Spleen (tissue), 7 donors: ENCODE results near the gene NRG3.

Experiments
- CTCF ChIP-seq, 11 experiments: fragments of 200-600 bp in 7 of 11; fragments of 450-650 bp in 4 of 11; sonication (generic) in 4 of 11; IDR thresholded peaks in 8 of 11; conservative IDR thresholded peaks in 3 of 11; 1 replicate in 7 of 11; 2 replicates in 4 of 11; pipeline versions ENCODE4 v1.4.0 to v1.8.0; 2016 to 2021; ENCODE audit warnings: antibody characterized with exemption in 11 of 11, inconsistent platforms in 4 of 11, mild to moderate bottlenecking in 1 of 11
- POLR2A ChIP-seq, 3 donors: fragments of 450-650 bp; IDR thresholded peaks; one replicate each; pipeline ENCODE4 v1.5.1; 2017; ENCODE audit warnings: antibody characterized with exemption in 3 of 3, mild to moderate bottlenecking in 1 of 3
- donor health status: DM: no; HTN: no; CAD: no; lungs with moderate emphysema.
- donor health status: DM: no; HTN: no; CAD: no.
- donor health status: DM: no; HTN: no; CAD: no.

- TF ChIP-seq POLR2A (IDR thresholded peaks at IDR 0.05) (no peak), CTCF (IDR thresholded peaks at IDR 0.05 in 8 of 11, conservative IDR thresholded peaks at IDR 0.05 in 3 of 11) (no peak)
Measured at GRCh38 chr10:82378146-82378545, 503.2 kb downstream of the NRG3 start.
